IMR-90 (cell line): ENCODE measurements around the gene L3HYPDH. TPM values are rescaled to one million over a fixed set of nuclear protein-coding genes. Genes with fewer than 3 reads are reported as not detected.

Source experiments
- ATAC-seq: fragments of 200-7000 bp; cut with Tn5 transposase; 2 replicates; pipeline ENCODE4 v1.9.1; 2020; ENCODE audit warnings: low read depth, mild to moderate bottlenecking, moderate library complexity
- BruUV-seq: library from RNA; stranded (reverse); fragments of 400-500 nt; replicated peaks from 2 replicates; lab custom pipeline; 2021; lab: Mats Ljungman, UMichigan
- CTCF ChIA-PET: fragments of 300-600 bp; formaldehyde crosslinking; extraction: SDS; loops from one replicate; lab custom pipeline; 2021; ENCODE audit warnings: antibody characterized with exemption; lab: Yijun Ruan, JAX
- POLR2A ChIA-PET: fragments of 300-600 bp; sonication (Branson Sonifier 250); formaldehyde crosslinking; loops from one replicate; lab custom pipeline; 2022; ENCODE audit warnings: antibody characterized with exemption; ENCODE audit not compliant: unreplicated experiment; lab: Charles Lee
- DNase-seq: peaks from one replicate; pipeline ENCODE4 v3.0.0; 2013
- H2AFZ ChIP-seq: replicated peaks from 2 replicates; pipeline ENCODE3; 2013; ENCODE audit warnings: low read length, mild to moderate bottlenecking; ENCODE audit not compliant: poor library complexity
- H2AK5ac ChIP-seq: 2 replicates; pipeline ENCODE4 v1.6.1; 2013; ENCODE audit warnings: low read depth, low read length, inconsistent platforms
- H2AK9ac ChIP-seq: replicated peaks from 2 replicates; pipeline ENCODE3; 2013; ENCODE audit warnings: mild to moderate bottlenecking, low read depth, low read length, moderate library complexity; ENCODE audit not compliant: poor library complexity
- H2BK120ac ChIP-seq: 2 replicates; pipeline ENCODE4 v1.6.1; 2013; ENCODE audit warnings: low read depth, low read length, inconsistent platforms
- H2BK15ac ChIP-seq: 3 replicates; pipeline ENCODE4 v1.6.1; 2013; ENCODE audit warnings: low read depth, low read length, inconsistent platforms
- H2BK20ac ChIP-seq: 2 replicates; pipeline ENCODE4 v1.6.1; 2013; ENCODE audit warnings: low read depth, mild to moderate bottlenecking, inconsistent platforms, low read length, moderate library complexity
- H2BK5ac ChIP-seq: 2 replicates; pipeline ENCODE4 v1.6.1; 2013; ENCODE audit warnings: mild to moderate bottlenecking, low read depth, low read length, inconsistent platforms; ENCODE audit not compliant: poor library complexity, severe bottlenecking
- H3K14ac ChIP-seq: replicated peaks from 2 replicates; pipeline ENCODE4 v1.6.1; 2013; ENCODE audit warnings: low read depth, low read length, inconsistent platforms
- H3K18ac ChIP-seq: 2 replicates; pipeline ENCODE4 v1.6.1; 2013; ENCODE audit warnings: low read depth, low read length, control low read depth
- H3K23ac ChIP-seq: 2 replicates; pipeline ENCODE4 v1.6.1; 2013; ENCODE audit warnings: low read depth, low read length, inconsistent platforms
- H3K27ac ChIP-seq: 2 replicates; pipeline ENCODE4 v1.5.1; 2013; ENCODE audit warnings: mild to moderate bottlenecking, control low read depth, low read length; ENCODE audit not compliant: insufficient read depth
- H3K27me3 ChIP-seq: 2 replicates; pipeline ENCODE4 v1.6.1; 2013; ENCODE audit warnings: low read length; ENCODE audit not compliant: control insufficient read depth, insufficient read depth
- H3K36me3 ChIP-seq: 2 replicates; pipeline ENCODE4 v1.6.1; 2013; ENCODE audit warnings: low read length, mixed read lengths; ENCODE audit not compliant: control insufficient read depth, insufficient read depth
- H3K4ac ChIP-seq: 2 replicates; pipeline ENCODE4 v1.6.1; 2013; ENCODE audit warnings: low read depth, low read length, inconsistent platforms
- H3K4me1 ChIP-seq: 2 replicates; pipeline ENCODE4 v1.6.1; 2013; ENCODE audit warnings: low read length, mixed read lengths; ENCODE audit not compliant: control insufficient read depth, insufficient read depth
- H3K4me2 ChIP-seq: 2 replicates; pipeline ENCODE4 v1.6.1; 2013; ENCODE audit warnings: low read depth, mild to moderate bottlenecking, control low read depth, low read length, moderate library complexity
- H3K4me3 ChIP-seq: 2 replicates; pipeline ENCODE4 v1.5.1; 2013; ENCODE audit warnings: low read depth, mild to moderate bottlenecking, control low read depth, low read length, moderate library complexity; ENCODE audit not compliant: insufficient read depth
- H3K56ac ChIP-seq: 2 replicates; pipeline ENCODE4 v1.6.1; 2013; ENCODE audit warnings: low read length, inconsistent platforms; ENCODE audit not compliant: insufficient read depth; ENCODE audit errors: extremely low read depth
- H3K79me1 ChIP-seq, 2 experiments: 2 replicates each; pipeline ENCODE4 v1.6.1; 2013; ENCODE audit warnings: low read length in 2 of 2, inconsistent platforms in 1 of 2, low read depth in 1 of 2
- H3K9ac ChIP-seq: 2 replicates; pipeline ENCODE4 v1.6.1; 2013; ENCODE audit warnings: low read depth, low read length, control low read depth
- H3K9me1 ChIP-seq: 2 replicates; pipeline ENCODE4 v1.6.1; 2013; ENCODE audit warnings: low read length, inconsistent platforms; ENCODE audit not compliant: insufficient read depth
- H3K9me3 ChIP-seq: 2 replicates; pipeline ENCODE4 v1.6.1; 2013; ENCODE audit warnings: low read length; ENCODE audit not compliant: control insufficient read depth, insufficient read depth
- H4K20me1 ChIP-seq: 2 replicates; pipeline ENCODE4 v1.6.1; 2013; ENCODE audit warnings: low read length, inconsistent platforms; ENCODE audit not compliant: insufficient read depth
- H4K5ac ChIP-seq: 2 replicates; pipeline ENCODE4 v1.6.1; 2013; ENCODE audit warnings: mild to moderate bottlenecking, low read depth, low read length, control low read depth
- H4K8ac ChIP-seq, 2 experiments: 2 replicates each; pipeline ENCODE4 v1.6.1; 2013; ENCODE audit warnings: low read depth in 2 of 2, low read length in 2 of 2, control low read depth in 1 of 2, inconsistent platforms in 1 of 2
- H4K91ac ChIP-seq: 2 replicates; pipeline ENCODE4 v1.6.1; 2013; ENCODE audit warnings: low read depth, low read length, inconsistent platforms; ENCODE audit not compliant: insufficient read depth
- BHLHE40 ChIP-seq: fragments of 150-350 bp; IDR thresholded peaks from 2 replicates; pipeline ENCODE4 v1.6.1; 2016; ENCODE audit warnings: mild to moderate bottlenecking, low read depth, low read length
- CEBPB ChIP-seq: IDR thresholded peaks from 2 replicates; pipeline ENCODE4 v1.6.1; 2012; ENCODE audit warnings: low read depth, low read length, improper control_type of control experiment
- CHD1 ChIP-seq: IDR thresholded peaks from 2 replicates; pipeline ENCODE4 v1.6.1; 2012; ENCODE audit warnings: low read depth, low read length, improper control_type of control experiment
- FOS ChIP-seq: fragments of 150-350 bp; IDR thresholded peaks from 2 replicates; pipeline ENCODE4 v1.6.1; 2016; ENCODE audit warnings: low read depth, low read length
- MAFK ChIP-seq: IDR thresholded peaks from 2 replicates; pipeline ENCODE4 v1.6.1; 2012; ENCODE audit warnings: low read depth, low read length, improper control_type of control experiment
- MAZ ChIP-seq: IDR thresholded peaks from 2 replicates; pipeline ENCODE4 v1.6.1; 2012; ENCODE audit warnings: low read depth, mild to moderate bottlenecking, low read length, improper control_type of control experiment, moderate library complexity, borderline replicate concordance
- MXI1 ChIP-seq: IDR thresholded peaks from 2 replicates; pipeline ENCODE4 v1.6.1; 2012; ENCODE audit warnings: low read depth, mild to moderate bottlenecking, low read length, moderate library complexity, borderline replicate concordance
- NFE2L2 ChIP-seq: fragments of 150-350 bp; IDR thresholded peaks from 2 replicates; pipeline ENCODE4 v1.6.1; 2016; ENCODE audit warnings: low read depth, mild to moderate bottlenecking, low read length
- POLR2A ChIP-seq: IDR thresholded peaks from 2 replicates; pipeline ENCODE4 v1.6.1; 2012; ENCODE audit warnings: mild to moderate bottlenecking, low read depth, low read length
- RAD21 ChIP-seq: IDR thresholded peaks from 2 replicates; pipeline ENCODE4 v1.6.1; 2012; ENCODE audit warnings: low read length, improper control_type of control experiment
- RCOR1 ChIP-seq: IDR thresholded peaks from 2 replicates; pipeline ENCODE4 v1.6.1; 2012; ENCODE audit warnings: mild to moderate bottlenecking, low read length, improper control_type of control experiment; ENCODE audit not compliant: insufficient replicate concordance
- RFX5 ChIP-seq: IDR thresholded peaks from 2 replicates; pipeline ENCODE4 v1.8.0; 2012; ENCODE audit warnings: low read depth, mild to moderate bottlenecking, low read length, moderate library complexity
- SMC3 ChIP-seq: fragments of 150-350 bp; IDR thresholded peaks from 2 replicates; pipeline ENCODE4 v1.6.1; 2016; ENCODE audit warnings: low read depth, mild to moderate bottlenecking, antibody characterized with exemption, low read length, moderate library complexity
- WGBS, 2 experiments: methylation state at CpG; one replicate each; pipeline versions ENCODE4 v1.1.5 to v1.1.7; 2013; ENCODE audit warnings: missing lambda C conversion rate in 2 of 2; ENCODE audit not compliant: insufficient read length in 1 of 2; ENCODE audit errors: extremely low coverage in 2 of 2; 5-methylcytosine and 5-hydroxymethylcytosine counted together
- dilution Hi-C: fragments of 300-500 bp; cut with HindIII; formaldehyde crosslinking; loops from one replicate; pipeline ENCODE4 v1.14.3; 2018; ENCODE audit warnings: low sequenced_read_pairs; ENCODE audit not compliant: unreplicated experiment
- in situ Hi-C: fragments of 300-500 bp; cut with MboI; formaldehyde crosslinking; loops from 3 replicates; pipeline ENCODE4 v1.14.3; 2019; ENCODE audit warnings: low sequenced_read_pairs, inconsistent platforms, mixed read lengths
- intact Hi-C: fragments of 100-400 bp; cut with micrococcal nuclease; formaldehyde crosslinking; loops from 2 replicates; pipeline ENCODE4 v1.10.0; 2022
- polyA plus RNA-seq, 3 experiments: library from polyadenylated mRNA; depleted of rRNA; stranded (reverse); fragments of >200 nt; gene quantifications; 2 replicates each; pipeline ENCODE4 v1.2.3, GENCODE V29; 2012; ENCODE audit warnings: low replicate concordance in 1 of 3
- total RNA-seq: library from RNA; depleted of rRNA; stranded (reverse); fragments of >200 nt; gene quantifications from 2 replicates; pipeline ENCODE4 v1.2.3, GENCODE V29; 2012
- TF ChIP-seq, protein P1 (sequence below): fragments of 150-350 bp; IDR thresholded peaks from 2 replicates; pipeline ENCODE4 v1.6.1; 2017; ENCODE audit warnings: mild to moderate bottlenecking, antibody characterized with exemption, low read length, low read depth
- TF ChIP-seq, protein P2 (sequence below): conservative IDR thresholded peaks from 2 replicates; pipeline ENCODE4 v1.5.1; 2012; ENCODE audit warnings: mild to moderate bottlenecking, low read depth, low read length, improper control_type of control experiment
- TF ChIP-seq, protein P3 (sequence below): fragments of 150-350 bp; IDR thresholded peaks from 2 replicates; pipeline ENCODE4 v1.6.1; 2016; ENCODE audit warnings: low read depth, mild to moderate bottlenecking, low read length, moderate library complexity, borderline replicate concordance

Gene L3HYPDH
- total and polyA plus RNA-seq, 2 of the 4 experiments (the other 2 are of a cell fraction), result 40.9 to 49.1 TPM

DNA sequence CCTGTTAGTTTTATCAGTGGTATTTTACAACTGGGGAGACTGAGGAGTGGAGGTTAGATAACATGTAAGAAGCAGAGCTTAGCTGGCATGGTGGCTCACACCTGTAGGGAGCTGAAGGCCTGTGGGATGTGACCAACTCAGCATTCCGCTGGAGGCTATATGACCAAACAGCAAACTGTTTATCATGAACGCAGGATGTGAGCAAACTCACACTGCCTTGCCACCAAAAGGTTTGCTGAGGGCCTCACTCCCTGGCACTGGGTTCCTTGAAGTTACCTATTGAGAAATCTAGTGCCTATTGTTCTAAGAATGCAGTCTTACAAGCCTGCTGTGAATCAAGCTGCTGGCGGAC, 23.5 kb upstream of the L3HYPDH start:
- ATAC-seq, result no peak
- CTCF ChIA-PET, result interaction anchor here (0.7 to 1.6 kb wide), 6 partner anchors 12 to 71 kb away, joined by 3 to 19 read pairs (median 6); partner anchors contain the start of gene CCDC175
- H2BK15ac ChIP-seq, result no peak overlapping the region
- H2AFZ ChIP-seq, result no peak overlapping the region
- H2AK9ac ChIP-seq, result no peak overlapping the region
- in situ Hi-C loops, result loop anchor here (5.0 kb wide), 1 partner anchor 65 kb away; no protein-coding TSS in a partner anchor
- WGBS, 2 experiments, result no CpG with 5 or more reads among the region's 3 CpGs
- 0 out of 2 replicates have a peak, but pooled peaks cover 2% of the 10 kb centered on the region for H3K9me1 ChIP-seq
- POLR2A ChIA-PET, result no interaction called here
- H4K91ac ChIP-seq, result no peak overlapping the region
- no TSS peak for BruUV-seq
- no peak overlapping the region for H3K14ac ChIP-seq
- no peak overlapping the region for H2BK20ac ChIP-seq
- H3K18ac ChIP-seq, result no peak overlapping the region
- TF ChIP-seq, protein P1, sequence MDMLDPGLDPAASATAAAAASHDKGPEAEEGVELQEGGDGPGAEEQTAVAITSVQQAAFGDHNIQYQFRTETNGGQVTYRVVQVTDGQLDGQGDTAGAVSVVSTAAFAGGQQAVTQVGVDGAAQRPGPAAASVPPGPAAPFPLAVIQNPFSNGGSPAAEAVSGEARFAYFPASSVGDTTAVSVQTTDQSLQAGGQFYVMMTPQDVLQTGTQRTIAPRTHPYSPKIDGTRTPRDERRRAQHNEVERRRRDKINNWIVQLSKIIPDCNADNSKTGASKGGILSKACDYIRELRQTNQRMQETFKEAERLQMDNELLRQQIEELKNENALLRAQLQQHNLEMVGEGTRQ, result no peak
- no peak for TF ChIP-seq MAZ
- no peak for TF ChIP-seq RCOR1
- TF ChIP-seq, protein P2, sequence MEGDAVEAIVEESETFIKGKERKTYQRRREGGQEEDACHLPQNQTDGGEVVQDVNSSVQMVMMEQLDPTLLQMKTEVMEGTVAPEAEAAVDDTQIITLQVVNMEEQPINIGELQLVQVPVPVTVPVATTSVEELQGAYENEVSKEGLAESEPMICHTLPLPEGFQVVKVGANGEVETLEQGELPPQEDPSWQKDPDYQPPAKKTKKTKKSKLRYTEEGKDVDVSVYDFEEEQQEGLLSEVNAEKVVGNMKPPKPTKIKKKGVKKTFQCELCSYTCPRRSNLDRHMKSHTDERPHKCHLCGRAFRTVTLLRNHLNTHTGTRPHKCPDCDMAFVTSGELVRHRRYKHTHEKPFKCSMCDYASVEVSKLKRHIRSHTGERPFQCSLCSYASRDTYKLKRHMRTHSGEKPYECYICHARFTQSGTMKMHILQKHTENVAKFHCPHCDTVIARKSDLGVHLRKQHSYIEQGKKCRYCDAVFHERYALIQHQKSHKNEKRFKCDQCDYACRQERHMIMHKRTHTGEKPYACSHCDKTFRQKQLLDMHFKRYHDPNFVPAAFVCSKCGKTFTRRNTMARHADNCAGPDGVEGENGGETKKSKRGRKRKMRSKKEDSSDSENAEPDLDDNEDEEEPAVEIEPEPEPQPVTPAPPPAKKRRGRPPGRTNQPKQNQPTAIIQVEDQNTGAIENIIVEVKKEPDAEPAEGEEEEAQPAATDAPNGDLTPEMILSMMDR, result no peak
- no peak for TF ChIP-seq CEBPB
- TF ChIP-seq RFX5, result no peak
- TF ChIP-seq, protein P3, sequence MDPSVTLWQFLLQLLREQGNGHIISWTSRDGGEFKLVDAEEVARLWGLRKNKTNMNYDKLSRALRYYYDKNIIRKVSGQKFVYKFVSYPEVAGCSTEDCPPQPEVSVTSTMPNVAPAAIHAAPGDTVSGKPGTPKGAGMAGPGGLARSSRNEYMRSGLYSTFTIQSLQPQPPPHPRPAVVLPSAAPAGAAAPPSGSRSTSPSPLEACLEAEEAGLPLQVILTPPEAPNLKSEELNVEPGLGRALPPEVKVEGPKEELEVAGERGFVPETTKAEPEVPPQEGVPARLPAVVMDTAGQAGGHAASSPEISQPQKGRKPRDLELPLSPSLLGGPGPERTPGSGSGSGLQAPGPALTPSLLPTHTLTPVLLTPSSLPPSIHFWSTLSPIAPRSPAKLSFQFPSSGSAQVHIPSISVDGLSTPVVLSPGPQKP, result no peak
- TF ChIP-seq FOS, result no peak
- TF ChIP-seq POLR2A, result no peak
- TF ChIP-seq MAFK, result no peak
- no peak for TF ChIP-seq SMC3
- TF ChIP-seq RAD21, result no peak
- no peak for TF ChIP-seq CHD1
- TF ChIP-seq MXI1, result no peak
- TF ChIP-seq BHLHE40, result no peak
- TF ChIP-seq NFE2L2, result no peak
- H3K9ac ChIP-seq, result no peak overlapping the region
- H4K20me1 ChIP-seq, result no peaks in the 10 kb centered on the region
- H3K79me1 ChIP-seq, result no peaks in the 10 kb centered on the region; a peak in 1 of 4 replicates
- H3K56ac ChIP-seq, result no peak overlapping the region
- H3K23ac ChIP-seq, result no peak overlapping the region
- DNase-seq, result no peak
- no peaks in the 10 kb centered on the region for H3K27me3 ChIP-seq
- intact Hi-C loops, result loop anchor here (1.0 kb wide), 4 partner anchors 69 to 677 kb away; partner anchors contain the start of gene CCDC175
- no peak overlapping the region for H4K5ac ChIP-seq
- no peak overlapping the region for H3K4me2 ChIP-seq
- H4K8ac ChIP-seq, result no peak overlapping the region
- no peaks in the 10 kb centered on the region for H3K4me1 ChIP-seq
- H3K27ac ChIP-seq, result no peak overlapping the region
- no peak overlapping the region for H2BK5ac ChIP-seq
- dilution Hi-C loops, result no loop called here
- no peak overlapping the region for H3K4me3 ChIP-seq
- H2BK120ac ChIP-seq, result no peak overlapping the region
- no peak overlapping the region for H3K4ac ChIP-seq
- H2AK5ac ChIP-seq, result no peak overlapping the region
- no peaks in the 10 kb centered on the region for H3K9me3 ChIP-seq
- H3K36me3 ChIP-seq, result peaks cover 5% of the 10 kb centered on the region; the same call in 1 of the 2 replicates
